Measurements from ENCODE around the gene IFIT1B. TPM values are rescaled to one million over a fixed set of nuclear protein-coding genes. Genes with fewer than 3 reads are reported as not detected.
"Not testable (repeated sequence)": the region's sequence is repeated elsewhere in the genome, so short reads cannot be mapped to it uniquely, and the experiment has no call there.

The IFIT1B gene
- total RNA-seq, 1 donor from 2014 or later = 6.3 TPM

- DNase-seq (ENCODE audit: low spot score) (no peak), ATAC-seq (no peak)
- intact Hi-C loops (cut with DNase I) = no loop called here
Measured at GRCh38 chr10:89371987-89372386, 5.9 kb upstream of the IFIT1B start.

- DNase-seq (ENCODE audit: low spot score) (peak; percentile 88), ATAC-seq (peak; percentile 98)
- intact Hi-C loops (cut with DNase I) = no loop called here
Measured at GRCh38 chr10:89373916-89374711, 3.7 kb upstream of the IFIT1B start.

GRCh38 chr10:89374713-89375141, 3.1 kb upstream of the IFIT1B start:
- ATAC-seq (no peak), DNase-seq (ENCODE audit: low spot score) (no peak)
- intact Hi-C loops (cut with DNase I) = no loop called here

- DNase-seq (ENCODE audit: low spot score) (no peak), ATAC-seq (no peak)
- intact Hi-C loops (cut with DNase I) = no loop called here
Measured at GRCh38 chr10:89379103-89379502, 1.2 kb downstream of the IFIT1B start.

GRCh38 chr10:89382757-89383156, 4.9 kb downstream of the IFIT1B start:
- DNase-seq (ENCODE audit: low spot score) (no peak), ATAC-seq (no peak)
- intact Hi-C loops (cut with DNase I) = no loop called here

GRCh38 chr10:89384474-89385340, 6.9 kb downstream of the IFIT1B start:
- DNase-seq (ENCODE audit: low spot score) = no peak
- ATAC-seq = peak; percentile 64
- intact Hi-C loops (cut with DNase I) = no loop called here

- DNase-seq (ENCODE audit: low spot score) (no peak), ATAC-seq (no peak)
- intact Hi-C loops (cut with DNase I) = no loop called here
Measured at GRCh38 chr10:89388806-89389205, 10.9 kb downstream of the IFIT1B start.

GRCh38 chr10:89389254-89389653, 11.4 kb downstream of the IFIT1B start:
- ATAC-seq (peak; percentile 41), DNase-seq (ENCODE audit: low spot score) (no peak)
- intact Hi-C loops (cut with DNase I) = no loop called here

- no peak for ATAC-seq
- DNase-seq (ENCODE audit: low spot score) = no peak
- intact Hi-C loops (cut with DNase I) = no loop called here
Measured at GRCh38 chr10:89390476-89391225, 12.8 kb downstream of the IFIT1B start.

- intact Hi-C loops (cut with DNase I); DNase-seq (ENCODE audit: low spot score); ATAC-seq: not testable (repeated sequence)
Measured at GRCh38 chr10:89391226-89391576, 13.3 kb downstream of the IFIT1B start.

- DNase-seq (ENCODE audit: low spot score) = no peak
Measured at GRCh38 chr10:89391907-89392756, 14.3 kb downstream of the IFIT1B start, which contains the start of gene IFIT1. Gene IFIT1 (plus strand): TSS chr10:89392623. CDS start chr10:89392713, 90 bp downstream.

GRCh38 chr10:89392974-89393373, 15.1 kb downstream of the IFIT1B start:
- ATAC-seq (peak; percentile 83), DNase-seq (ENCODE audit: low spot score) (no peak)
- intact Hi-C loops (cut with DNase I) = no loop called here

More at GRCh38 chr10:89391907-89392756, 14.3 kb downstream of the IFIT1B start, which contains the start of gene IFIT1:
- intact Hi-C loops (cut with DNase I) = no loop called here
- peak; percentile 96 for ATAC-seq

- ATAC-seq (no peak), DNase-seq (ENCODE audit: low spot score) (no peak)
- intact Hi-C loops (cut with DNase I) = no loop called here
Measured at GRCh38 chr10:89393898-89394297, 16.0 kb downstream of the IFIT1B start.

- ATAC-seq (no peak), DNase-seq (ENCODE audit: low spot score) (no peak)
- intact Hi-C loops (cut with DNase I) = no loop called here
Measured at GRCh38 chr10:89395141-89395540, 17.3 kb downstream of the IFIT1B start.

- intact Hi-C loops (cut with DNase I) = no loop called here
- ATAC-seq (no peak), DNase-seq (ENCODE audit: low spot score) (no peak)
Measured at GRCh38 chr10:89398003-89398749, 20.3 kb downstream of the IFIT1B start.

- DNase-seq (ENCODE audit: low spot score) (no peak), ATAC-seq (no peak)
- intact Hi-C loops (cut with DNase I) = no loop called here
Measured at GRCh38 chr10:89399956-89400355, 22.1 kb downstream of the IFIT1B start.

- intact Hi-C loops (cut with DNase I) = no loop called here
- no peak for ATAC-seq
- no peak for DNase-seq (ENCODE audit: low spot score)
Measured at GRCh38 chr10:89403043-89403442, 25.2 kb downstream of the IFIT1B start.

All from sciatic nerve (tissue), 2 donors.